Peyer's patch (tissue), 4 donors: ENCODE results near the gene PITX1. TPM values are rescaled to one million over a fixed set of nuclear protein-coding genes. Genes with fewer than 3 reads are reported as not detected.

Experiments used
- DNase-seq, 3 donors: peaks; one replicate each; pipeline ENCODE4 v3.0.0-alpha.2; 2017 to 2019
- H3K27ac ChIP-seq, 4 donors: fragments of 200-600 bp; sonication (generic); one replicate each; pipeline ENCODE4 v1.5.1; 2016 to 2019
- H3K27me3 ChIP-seq, 2 donors: fragments of 200-600 bp; sonication (generic); one replicate each; pipeline ENCODE4 v1.5.1; 2019
- H3K36me3 ChIP-seq, 3 donors: fragments of 200-600 bp; sonication (generic); one replicate each; pipeline ENCODE4 v1.5.1; 2016 to 2019
- H3K4me1 ChIP-seq, 4 donors: fragments of 200-600 bp; sonication (generic); one replicate each; pipeline ENCODE4 v1.5.1; 2016 to 2019
- H3K4me3 ChIP-seq, 4 donors: fragments of 200-600 bp; sonication (generic); 1 replicate in 3 of 4; 2 replicates in 1 of 4; pipeline ENCODE4 v1.5.1; 2016 to 2019; ENCODE audit warnings: mild to moderate bottlenecking in 1 of 4
- H3K9me3 ChIP-seq, 4 donors: fragments of 200-600 bp; sonication (generic); one replicate each; pipeline ENCODE4 v1.5.1; 2016 to 2019; ENCODE audit warnings: mild to moderate bottlenecking in 1 of 4
- POLR2A ChIP-seq, 2 donors: fragments of 450-650 bp; IDR thresholded peaks; one replicate each; pipeline ENCODE4 v1.5.1; 2017; ENCODE audit warnings: antibody characterized with exemption in 2 of 2, mild to moderate bottlenecking in 2 of 2, moderate library complexity in 2 of 2
- total RNA-seq, 4 donors: library from RNA; depleted of rRNA; stranded (reverse); fragments of >200 nt; gene quantifications; one replicate each; pipeline ENCODE4 v1.1.0, GENCODE V29; 2016
- TF ChIP-seq, protein P1 (sequence below), 6 experiments: fragments of 450-650 bp in 4 of 6; fragments of 200-600 bp in 2 of 6; sonication (generic) in 1 of 6; IDR thresholded peaks; one replicate each; pipeline ENCODE4 v1.5.1; 2017 to 2019; ENCODE audit warnings: antibody characterized with exemption in 6 of 6, mild to moderate bottlenecking in 3 of 6, moderate library complexity in 1 of 6

The PITX1 gene
- total RNA-seq, 4 donors from 2014 or later, result 0.88 to 4.2 (median 2.5) TPM

DNA sequence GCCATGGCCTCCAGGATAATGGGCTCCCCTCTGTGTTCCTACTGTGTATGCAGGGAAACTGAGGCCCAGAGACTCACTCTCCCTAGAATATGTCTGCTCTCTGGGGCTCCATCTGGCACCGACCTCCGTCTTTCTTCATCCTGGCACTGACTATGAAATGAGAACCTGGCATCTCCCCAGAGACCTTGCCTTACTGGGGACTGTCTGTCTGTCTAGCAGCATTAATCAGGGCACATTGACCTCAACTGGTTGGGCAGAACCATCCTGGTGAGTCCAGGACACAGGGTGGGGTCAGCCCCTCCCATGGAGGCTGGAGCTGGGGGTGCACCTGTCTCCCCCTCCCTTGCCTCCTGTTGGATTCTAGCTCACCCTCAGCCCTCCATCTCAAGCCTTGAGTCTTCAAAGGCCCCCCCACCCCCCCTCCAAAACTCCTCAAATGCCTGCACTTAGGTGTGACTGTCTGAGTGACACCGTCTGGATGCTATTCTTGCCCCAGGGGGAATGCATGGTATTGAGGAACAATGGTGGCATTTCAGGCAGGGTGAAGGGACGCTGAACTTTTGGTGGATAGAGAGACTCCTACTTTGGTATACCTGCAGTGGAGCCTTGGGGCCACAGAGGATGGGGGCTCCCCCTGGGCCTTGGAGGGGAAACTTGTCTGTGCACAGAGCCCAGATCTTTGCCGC lies 12.8 kb upstream of the PITX1 start:
- Histone ChIP-seq H3K27me3 (peaks cover 0 to 3% of the 10 kb centered on the region in 2 donors), H3K4me1 (no peaks in the 10 kb centered on the region), H3K27ac (no peak overlapping the region), H3K9me3 (no peaks in the 10 kb centered on the region), H3K36me3 (no peaks in the 10 kb centered on the region), H3K4me3 (no peak overlapping the region)
- TF ChIP-seq POLR2A (IDR thresholded peaks at IDR 0.05), result no peak
- TF ChIP-seq, protein P1, sequence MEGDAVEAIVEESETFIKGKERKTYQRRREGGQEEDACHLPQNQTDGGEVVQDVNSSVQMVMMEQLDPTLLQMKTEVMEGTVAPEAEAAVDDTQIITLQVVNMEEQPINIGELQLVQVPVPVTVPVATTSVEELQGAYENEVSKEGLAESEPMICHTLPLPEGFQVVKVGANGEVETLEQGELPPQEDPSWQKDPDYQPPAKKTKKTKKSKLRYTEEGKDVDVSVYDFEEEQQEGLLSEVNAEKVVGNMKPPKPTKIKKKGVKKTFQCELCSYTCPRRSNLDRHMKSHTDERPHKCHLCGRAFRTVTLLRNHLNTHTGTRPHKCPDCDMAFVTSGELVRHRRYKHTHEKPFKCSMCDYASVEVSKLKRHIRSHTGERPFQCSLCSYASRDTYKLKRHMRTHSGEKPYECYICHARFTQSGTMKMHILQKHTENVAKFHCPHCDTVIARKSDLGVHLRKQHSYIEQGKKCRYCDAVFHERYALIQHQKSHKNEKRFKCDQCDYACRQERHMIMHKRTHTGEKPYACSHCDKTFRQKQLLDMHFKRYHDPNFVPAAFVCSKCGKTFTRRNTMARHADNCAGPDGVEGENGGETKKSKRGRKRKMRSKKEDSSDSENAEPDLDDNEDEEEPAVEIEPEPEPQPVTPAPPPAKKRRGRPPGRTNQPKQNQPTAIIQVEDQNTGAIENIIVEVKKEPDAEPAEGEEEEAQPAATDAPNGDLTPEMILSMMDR (IDR thresholded peaks at IDR 0.05), result no peak
- DNase-seq, result no peak

GRCh38 chr5:135045488-135045887 lies 11.5 kb upstream of the PITX1 start:
- peaks cover 0 to 4% (median 2%) of the 10 kb centered on the region in 4 donors for H3K4me1 ChIP-seq
- no peak overlapping the region for H3K27ac ChIP-seq
- no peaks in the 10 kb centered on the region for H3K36me3 ChIP-seq
- H3K27me3 ChIP-seq, result peaks cover 0 to 9% of the 10 kb centered on the region in 2 donors
- H3K9me3 ChIP-seq, result no peaks in the 10 kb centered on the region
- H3K4me3 ChIP-seq, result no peak overlapping the region
- DNase-seq, result no peak
- TF ChIP-seq, protein P1 (IDR thresholded peaks at IDR 0.05), result no peak

DNA sequence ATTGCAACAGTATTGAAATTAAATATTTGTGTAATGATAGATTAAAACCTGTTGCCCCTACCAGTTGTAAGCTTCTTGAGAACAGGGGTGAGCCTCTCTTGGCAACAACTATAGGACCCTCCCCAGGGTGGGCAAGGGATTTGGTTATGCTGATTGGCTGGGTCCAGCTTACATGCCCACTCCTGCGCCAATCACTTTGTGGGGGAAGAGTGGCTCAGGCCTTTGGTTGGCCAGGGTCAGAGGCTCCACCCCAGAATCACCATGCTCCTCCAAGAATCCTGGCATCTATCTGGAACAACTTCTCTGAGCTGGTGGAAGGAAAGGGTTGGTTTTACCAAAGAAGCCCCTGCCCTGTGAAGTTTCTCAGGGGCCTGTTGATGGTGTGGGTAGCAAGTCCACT lies 8.6 kb upstream of the PITX1 start:
- no peak overlapping the region for H3K27ac ChIP-seq
- no peaks in the 10 kb centered on the region for H3K9me3 ChIP-seq
- peaks cover 0 to 22% (median 14%) of the 10 kb centered on the region in 4 donors for H3K4me1 ChIP-seq
- TF ChIP-seq, protein P1 (IDR thresholded peaks at IDR 0.05), result no peak
- no peak for TF ChIP-seq POLR2A (IDR thresholded peaks at IDR 0.05)
- no peaks in the 10 kb centered on the region for H3K36me3 ChIP-seq
- H3K27me3 ChIP-seq, result peaks cover 0 to 35% of the 10 kb centered on the region in 2 donors
- DNase-seq, result no peak
- H3K4me3 ChIP-seq, result no peak overlapping the region

DNA sequence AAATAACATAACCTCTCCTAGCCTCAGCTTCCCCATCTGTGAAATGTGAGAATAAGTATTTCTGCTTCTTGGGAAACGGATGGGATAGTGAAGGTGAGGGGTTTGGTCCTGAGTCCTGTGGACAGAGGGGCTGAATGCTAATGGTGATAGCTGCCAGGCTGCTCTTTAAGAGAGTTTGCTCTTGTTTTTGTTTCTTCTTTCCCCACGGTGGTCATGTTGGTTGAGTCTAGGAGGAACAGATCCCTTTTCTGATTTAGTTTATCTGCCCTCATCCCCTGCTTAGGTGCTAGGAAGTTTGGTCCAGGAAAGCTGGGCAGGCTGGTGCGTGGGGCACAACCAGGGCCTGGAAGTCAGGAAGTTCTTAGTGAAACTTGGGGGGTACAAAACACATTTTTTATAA lies 7.7 kb upstream of the PITX1 start:
- H3K4me1 ChIP-seq, result peaks cover 0 to 22% (median 14%) of the 10 kb centered on the region in 4 donors
- no peaks in the 10 kb centered on the region for H3K36me3 ChIP-seq
- H3K4me3 ChIP-seq, result no peak overlapping the region
- H3K27me3 ChIP-seq, result peaks cover 0 to 41% of the 10 kb centered on the region in 2 donors
- H3K9me3 ChIP-seq, result no peaks in the 10 kb centered on the region
- no peak for TF ChIP-seq POLR2A (IDR thresholded peaks at IDR 0.05)
- TF ChIP-seq, protein P1 (IDR thresholded peaks at IDR 0.05), result no peak
- no peak for DNase-seq
- no peak overlapping the region for H3K27ac ChIP-seq

- Histone ChIP-seq H3K4me3 (no peak overlapping the region), H3K27me3 (peaks cover 0 to 41% of the 10 kb centered on the region in 2 donors), H3K36me3 (no peaks in the 10 kb centered on the region), H3K4me1 (peaks cover 0 to 22% (median 14%) of the 10 kb centered on the region in 4 donors), H3K27ac (no peak overlapping the region), H3K9me3 (no peaks in the 10 kb centered on the region)
- DNase-seq, result no peak
- TF ChIP-seq POLR2A (IDR thresholded peaks at IDR 0.05), result no peak
- TF ChIP-seq, protein P1 (IDR thresholded peaks at IDR 0.05), result no peak
These were observed 7.1 kb upstream of the PITX1 start for GRCh38 chr5:135041145-135041587.
